Lung microvascular endothelial cell (primary cell): ENCODE data around the gene AFAP1L1. TPM values are rescaled to one million over a fixed set of nuclear protein-coding genes. Genes with fewer than 3 reads are reported as not detected.

Experiments
- DNase-seq, 2 donors: peaks; one replicate each; pipeline versions ENCODE4 v3.0.0 to v3.0.0-alpha.2; 2010; ENCODE audit warnings: low read depth in 2 of 2
- total RNA-seq: library from RNA; depleted of rRNA; stranded (reverse); fragments of >200 nt; gene quantifications from 2 replicates; pipeline ENCODE4 v1.2.1, GENCODE V29; 2014

AFAP1L1 gene
- total RNA-seq, 1 donor from 2014 or later: 219 TPM

DNA sequence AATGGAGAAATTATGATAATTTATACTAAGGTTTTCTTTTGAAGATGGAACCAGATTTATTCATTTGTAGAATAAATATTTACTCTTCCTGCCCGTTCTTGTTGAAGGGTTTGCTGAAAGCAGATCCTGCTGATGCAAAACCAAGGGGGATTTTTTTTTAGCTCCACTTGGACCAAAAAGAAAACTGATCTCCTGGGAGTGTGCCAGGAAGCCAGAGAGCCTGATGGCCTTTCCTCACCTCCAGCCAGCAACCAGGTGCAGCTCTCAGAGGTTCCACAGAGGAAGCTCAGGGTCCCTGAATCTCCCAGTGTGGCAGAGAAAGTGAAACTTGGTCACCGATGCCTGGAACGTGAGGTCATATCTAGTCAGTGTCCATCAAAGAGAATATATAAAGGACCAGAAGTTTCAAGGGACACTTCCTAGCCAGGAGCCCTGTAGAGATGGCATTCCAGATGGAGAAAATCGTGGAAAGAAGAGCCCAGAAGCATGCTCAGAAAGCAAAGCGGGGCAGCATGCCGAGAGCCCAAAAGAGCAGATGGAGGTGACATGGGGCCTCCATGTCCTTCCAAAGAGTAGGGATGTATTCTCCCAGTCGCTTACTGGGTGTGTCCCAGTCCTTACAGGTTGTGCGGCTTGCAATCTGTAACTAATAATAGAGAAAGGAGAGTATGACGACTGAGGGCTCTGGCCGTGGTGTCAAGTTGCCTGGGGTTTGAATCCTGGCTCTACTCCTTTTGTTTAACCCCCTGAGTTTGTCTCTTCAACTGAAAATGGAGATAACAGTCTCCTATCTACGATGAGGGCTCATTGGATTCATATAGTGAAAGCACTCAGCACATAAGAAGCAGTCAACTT is 12.2 kb downstream of the AFAP1L1 start:
- DNase-seq: peak in 1 of 2 donors; percentile 16

DNA sequence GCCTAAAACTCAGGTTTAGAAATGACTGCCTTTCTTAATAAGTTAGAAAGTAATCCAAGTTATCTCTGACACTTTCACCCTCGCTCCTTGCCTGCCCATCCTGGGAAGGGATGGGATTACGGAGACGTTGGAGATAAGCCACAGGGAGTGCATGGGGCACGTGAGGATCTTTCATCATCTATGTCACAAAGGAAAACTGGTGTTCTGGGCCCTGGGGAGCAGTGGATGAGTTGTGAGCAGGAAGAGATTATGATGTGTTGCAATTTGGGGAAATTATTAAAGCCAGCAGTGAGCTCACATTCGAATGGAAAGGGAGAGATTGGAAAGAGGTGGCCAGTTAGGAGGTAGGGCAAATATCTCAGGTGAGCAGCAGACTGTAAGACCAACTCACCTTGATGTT is 12.8 kb downstream of the AFAP1L1 start:
- peak; percentile 34 to 63 for DNase-seq

DNA sequence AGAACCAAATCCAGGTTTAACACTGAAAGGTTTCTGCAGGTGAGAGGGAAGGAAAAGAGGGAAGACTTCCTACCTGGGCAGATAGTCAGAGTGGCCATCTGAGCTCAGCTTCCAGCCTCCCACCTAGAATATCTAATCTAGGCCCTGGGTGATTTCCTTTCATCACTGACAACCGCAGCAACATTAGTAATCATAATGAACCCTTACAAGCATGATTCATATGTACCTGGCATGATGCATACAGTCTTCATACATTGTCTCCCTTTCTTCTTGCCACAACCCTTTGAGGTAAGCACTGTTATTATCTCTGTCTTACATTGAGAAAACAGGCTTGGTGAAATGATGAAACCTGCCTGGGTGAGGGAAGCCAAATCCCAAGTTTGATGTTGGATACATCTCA is 13.5 kb downstream of the AFAP1L1 start:
- no peak for DNase-seq

DNA sequence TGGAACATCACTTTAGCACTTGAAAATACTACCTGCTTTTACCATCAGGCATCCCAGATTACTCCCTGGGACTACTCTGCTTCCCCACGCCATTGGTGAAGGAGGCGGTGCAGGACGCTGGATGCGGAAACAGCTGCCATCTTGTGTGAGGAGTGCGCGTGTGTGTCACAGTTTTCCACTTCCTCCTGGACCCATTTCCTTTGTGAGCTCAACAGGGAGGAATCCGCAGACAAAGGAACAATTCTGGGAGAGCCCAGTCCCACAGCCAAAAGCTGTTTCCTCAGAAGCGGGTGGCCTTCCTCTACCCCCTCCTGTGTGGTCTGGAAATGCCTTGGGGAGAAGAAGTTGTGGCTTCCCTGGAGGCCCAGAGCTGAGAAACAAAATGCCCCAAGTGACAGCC is 16.8 kb downstream of the AFAP1L1 start:
- DNase-seq: peak; percentile 79 to 97

DNA sequence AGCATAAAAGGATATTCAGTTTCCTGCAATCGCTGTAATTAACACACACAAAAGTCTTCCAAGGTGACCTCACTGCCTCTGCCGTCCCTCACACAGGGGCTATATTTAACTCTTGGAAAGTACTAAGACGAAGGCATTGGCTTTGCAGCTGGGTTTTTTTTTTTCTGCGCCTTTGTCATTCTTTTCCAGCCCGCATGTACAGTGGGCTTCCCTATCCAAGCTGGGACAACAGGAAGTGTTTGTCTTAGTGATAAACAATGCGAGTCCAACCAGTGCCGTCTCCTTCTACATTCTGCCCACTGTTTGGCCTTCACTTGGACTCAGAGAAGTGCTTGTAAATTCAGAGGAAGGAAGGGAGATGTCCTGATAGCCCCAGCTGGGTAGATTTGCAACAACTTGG is 17.6 kb downstream of the AFAP1L1 start:
- peak in 1 of 2 donors; percentile 95 for DNase-seq

DNA sequence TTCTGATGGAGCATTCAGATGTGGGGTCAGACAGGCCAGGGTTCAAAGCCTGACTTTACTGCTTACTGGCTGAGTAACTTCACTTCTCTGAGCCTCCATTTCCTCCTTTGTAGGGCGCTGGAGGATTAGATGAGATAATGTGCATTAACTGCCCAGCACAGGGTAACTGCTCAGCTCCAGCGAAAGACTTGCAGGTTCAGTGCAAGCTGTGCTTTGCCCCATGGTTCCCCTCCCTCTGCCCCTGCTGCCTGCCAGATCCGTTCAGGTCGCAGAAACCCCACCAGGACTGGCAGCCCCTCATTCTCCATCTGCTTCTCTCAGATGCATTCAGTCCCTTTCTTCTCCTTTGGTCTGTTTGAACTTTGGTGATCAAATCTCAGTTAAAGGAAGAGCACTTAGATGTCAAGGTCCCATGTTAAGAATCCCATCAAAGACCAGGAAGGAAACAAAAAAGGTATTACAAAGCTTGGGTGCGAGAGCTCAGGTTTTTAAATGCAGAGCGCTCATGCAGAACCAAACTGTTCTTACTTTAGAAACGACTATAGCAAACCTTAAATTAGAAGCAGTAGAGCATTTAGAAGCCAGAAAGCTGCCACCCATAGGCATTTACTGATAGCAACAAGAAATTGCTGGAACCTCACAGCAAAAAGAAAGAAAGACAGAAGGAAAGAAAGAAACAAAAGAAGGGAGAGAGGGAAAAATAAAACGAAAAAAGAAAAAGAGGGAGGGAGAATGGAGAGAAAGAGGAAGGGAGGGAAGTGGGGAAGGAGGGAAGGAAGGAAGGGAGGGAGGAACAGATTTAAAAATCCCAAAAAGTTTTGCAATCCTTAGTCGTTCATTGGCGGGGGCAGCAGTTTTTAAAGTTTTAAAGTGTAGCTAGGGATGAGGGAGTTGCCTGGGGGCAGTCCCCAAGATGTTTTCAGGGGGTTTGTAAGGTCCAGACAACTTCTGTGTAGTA is 23.5 kb downstream of the AFAP1L1 start:
- no peak for DNase-seq

DNA sequence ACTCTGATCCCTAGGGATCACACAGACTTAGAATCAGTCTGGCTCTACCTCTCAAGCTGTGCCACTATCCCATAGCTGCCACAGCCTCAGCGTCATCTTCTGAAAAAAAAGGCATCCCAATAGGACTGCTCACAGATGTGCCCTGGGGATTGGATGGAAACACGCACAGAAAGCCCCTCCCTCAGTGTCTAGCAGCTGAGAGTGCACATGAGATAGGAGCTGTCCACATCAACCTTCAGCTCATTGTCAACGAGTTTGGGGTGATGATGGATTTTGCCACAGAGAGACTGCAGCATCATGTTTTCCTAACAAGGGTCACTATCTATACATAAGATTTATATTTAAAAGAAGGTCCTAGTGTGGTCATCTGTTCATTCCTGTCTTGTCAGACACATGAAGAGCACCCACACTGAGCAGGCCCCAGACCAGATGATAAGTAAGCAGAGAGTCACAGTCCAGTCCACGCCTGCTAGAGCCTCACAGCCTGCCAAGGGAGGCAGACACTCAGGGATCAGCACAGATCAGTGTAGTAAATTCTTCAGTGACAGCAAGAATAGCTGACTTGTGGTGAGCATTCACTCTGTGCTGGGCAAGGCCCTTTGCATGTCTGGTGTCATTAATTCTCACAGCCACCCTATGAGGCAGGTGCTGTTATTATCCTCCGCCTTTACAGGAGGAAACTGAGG is 25.8 kb downstream of the AFAP1L1 start:
- DNase-seq: peak in 1 of 2 donors; percentile 62

DNA sequence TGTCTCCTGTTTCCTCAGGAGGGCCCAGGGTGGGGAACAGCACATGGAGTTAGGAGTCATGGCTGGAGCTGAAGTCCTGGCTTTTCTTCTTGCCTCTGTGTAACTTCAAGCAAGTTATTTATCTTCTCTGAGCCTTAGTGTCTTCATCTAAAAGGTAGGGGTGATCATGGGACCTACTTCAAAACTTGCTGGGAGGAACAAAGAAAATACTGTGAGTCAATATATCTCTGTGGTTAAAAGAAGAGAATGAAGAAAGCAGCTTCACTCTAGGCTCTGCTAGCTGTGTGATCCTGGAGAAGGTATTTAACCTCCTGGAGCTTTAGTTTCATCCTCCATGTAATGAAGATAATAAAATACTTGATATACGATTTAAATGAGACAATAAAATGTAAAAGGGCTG is 26.5 kb downstream of the AFAP1L1 start:
- no peak for DNase-seq

DNA sequence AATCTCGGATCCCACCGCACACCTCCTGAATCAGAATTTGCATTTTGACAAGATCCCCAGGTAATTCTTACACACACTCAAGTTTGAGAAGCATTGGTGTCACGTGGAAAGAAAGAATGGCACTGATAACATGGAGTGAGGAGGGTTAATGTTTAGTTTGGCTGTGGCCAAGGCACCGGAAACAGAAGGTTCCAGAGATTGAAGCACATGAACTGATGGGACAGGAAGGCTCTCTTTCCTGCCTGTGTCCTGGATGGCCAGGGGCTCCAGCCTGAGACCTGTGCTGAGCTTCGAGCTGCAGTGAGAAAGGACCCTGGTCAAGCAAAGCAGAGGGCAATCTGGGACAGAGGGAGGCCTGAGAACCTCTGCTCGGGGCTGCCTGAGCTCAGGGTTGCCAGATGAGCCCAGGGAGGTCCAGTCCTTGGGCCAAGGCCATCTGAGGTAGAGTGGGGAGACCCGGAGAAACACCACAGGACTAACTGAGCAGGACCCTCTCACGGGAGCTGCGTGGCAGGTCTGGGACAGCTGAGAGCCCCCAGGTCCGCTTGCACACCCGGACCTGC is 27.3 kb downstream of the AFAP1L1 start:
- peak; percentile 88 to 97 for DNase-seq

DNA sequence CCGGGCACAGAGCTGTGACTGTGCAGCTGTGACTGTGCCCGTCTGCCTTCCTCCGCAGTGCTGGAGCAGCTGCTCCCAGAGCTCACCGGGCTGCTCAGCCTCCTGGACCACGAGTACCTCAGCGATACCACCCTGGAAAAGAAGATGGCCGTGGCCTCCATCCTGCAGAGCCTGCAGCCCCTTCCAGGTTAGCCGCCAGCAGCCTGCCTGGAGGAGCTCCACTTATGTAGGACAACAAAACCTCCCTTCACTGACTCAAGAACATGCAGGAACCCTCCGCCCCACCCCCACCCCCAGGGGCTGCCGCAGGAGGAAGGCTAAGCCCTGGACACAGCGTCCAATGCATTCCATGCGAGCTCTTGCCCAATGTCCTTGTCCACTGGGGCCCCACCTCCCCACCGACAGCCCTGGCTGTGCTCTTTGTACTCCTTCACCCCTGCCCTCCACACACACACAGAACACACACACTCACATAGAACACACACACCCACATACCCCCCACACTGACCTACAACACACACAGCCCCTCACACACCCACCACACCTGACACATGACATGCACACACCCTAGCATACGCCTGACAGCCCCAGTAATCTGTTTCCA is 27.9 kb downstream of the AFAP1L1 start:
- no peak for DNase-seq

DNA sequence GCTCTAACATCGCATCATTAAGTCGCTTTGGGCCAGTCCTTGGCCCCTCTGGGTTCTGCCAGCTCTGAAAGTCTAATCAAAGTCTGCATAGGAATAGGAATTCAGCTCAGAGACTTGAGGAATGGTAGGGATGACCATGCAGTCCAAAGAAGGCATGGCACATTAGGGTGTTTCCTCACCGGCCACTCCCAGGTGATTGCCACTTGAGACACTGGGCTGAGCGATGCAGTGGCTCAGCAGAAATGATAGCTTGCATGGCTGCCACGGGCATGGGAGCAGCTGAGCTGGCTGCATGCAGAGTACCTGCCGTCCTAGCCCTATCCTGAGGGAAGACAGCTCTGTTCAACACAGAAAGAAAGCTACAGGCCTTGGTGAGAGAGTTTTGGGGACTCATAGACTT is 28.8 kb downstream of the AFAP1L1 start:
- no peak for DNase-seq

DNA sequence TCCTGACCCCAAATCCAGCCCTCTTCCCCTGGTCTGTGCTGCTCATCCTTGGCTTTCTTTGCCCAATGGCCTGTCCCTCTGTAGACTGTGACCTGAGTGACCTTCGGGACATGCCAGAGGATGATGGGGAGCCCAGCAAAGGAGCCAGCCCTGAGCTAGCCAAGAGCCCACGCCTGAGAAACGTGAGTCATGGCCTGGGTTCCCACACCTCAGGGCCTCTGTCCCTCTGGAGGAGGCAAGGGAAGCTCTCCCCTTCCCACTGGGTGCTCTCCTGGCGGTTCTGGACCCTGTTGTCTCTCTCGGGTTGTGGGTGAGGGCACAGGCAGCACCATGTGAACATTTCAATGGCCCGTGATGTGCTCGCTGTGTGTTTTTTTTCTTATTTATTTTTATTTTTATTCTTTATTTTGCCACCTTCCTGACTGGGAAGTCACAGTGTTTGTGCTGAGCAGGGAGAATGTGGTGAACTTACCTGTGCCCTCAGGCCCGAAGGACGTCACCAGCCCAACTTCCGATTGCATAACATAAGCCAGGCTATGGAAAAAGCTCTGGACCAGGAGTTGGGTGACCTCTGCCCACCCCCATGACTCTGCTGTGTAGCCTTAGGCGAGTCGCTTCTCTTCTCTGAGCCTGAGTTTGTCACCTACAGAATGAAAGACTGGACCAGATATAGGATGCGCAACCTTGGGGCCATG is 29.5 kb downstream of the AFAP1L1 start:
- DNase-seq: peak in 1 of 2 donors; percentile 74

DNA sequence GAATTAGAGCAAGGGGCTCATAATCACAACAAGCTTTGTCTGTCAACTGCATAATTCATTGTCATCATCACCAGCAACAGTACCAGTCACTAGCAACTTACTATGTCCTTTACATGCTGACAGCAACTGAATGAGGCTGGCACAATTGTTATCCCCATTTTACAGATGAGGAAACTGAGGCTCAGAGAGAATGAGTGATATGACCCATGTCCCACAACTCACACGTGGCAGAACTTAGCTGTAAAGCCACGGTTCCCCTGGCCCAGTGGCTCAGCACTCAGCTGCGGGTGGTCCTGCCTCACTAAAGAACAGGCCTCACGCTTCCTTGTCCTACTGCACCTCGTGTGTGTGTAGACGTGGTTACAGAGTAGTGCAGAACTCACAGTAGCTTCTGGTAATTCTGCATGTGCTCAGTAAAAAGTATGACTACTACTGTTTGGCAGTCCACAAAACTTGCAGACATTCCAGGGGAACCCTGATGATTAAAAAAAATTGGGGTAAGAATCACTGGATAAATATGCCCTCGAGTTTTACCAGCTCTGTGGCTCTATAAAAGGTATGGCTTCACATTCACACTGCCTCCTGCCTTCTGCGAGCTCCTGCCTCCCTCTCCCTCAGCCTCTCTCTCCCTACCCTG is 30.2 kb downstream of the AFAP1L1 start:
- no peak for DNase-seq

DNA sequence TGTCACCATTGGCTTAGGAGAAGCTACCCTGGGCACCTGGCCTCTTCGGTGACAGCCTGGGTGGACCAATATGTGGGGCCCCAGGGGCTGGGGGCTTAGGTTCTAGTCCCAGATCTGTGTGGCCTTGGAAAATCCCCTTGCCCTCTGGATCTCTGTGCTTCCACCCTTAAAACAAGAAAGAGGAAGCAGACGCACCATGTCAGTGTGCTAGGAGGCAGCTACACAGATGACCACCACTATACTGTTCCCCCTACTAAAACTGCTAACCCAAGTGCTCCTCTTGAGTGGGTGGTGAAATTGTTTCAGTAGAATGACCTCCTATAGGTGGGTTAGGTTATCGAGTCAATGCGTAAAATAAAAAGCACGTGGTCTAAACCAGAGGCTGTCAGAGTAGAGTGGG is 31.0 kb downstream of the AFAP1L1 start:
- DNase-seq: no peak

DNA sequence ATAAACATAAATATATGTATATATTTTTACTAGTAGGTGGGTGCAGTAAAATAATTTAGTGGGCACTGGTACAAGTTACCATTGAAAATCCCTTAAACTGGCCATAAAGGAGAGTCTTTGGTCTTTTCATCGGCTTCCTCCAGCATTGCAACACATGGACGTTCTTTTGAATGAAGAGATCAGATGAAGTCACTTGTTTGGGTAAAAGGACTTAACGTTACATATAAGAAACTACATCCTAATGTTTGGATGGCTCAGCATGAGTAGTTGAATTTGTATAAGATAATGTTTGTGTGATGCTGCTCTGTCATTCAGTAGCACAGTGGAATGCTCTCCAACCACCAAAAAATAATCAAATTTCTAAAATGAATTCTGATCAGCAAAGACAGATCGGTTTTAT is 31.6 kb downstream of the AFAP1L1 start:
- DNase-seq: no peak

DNA sequence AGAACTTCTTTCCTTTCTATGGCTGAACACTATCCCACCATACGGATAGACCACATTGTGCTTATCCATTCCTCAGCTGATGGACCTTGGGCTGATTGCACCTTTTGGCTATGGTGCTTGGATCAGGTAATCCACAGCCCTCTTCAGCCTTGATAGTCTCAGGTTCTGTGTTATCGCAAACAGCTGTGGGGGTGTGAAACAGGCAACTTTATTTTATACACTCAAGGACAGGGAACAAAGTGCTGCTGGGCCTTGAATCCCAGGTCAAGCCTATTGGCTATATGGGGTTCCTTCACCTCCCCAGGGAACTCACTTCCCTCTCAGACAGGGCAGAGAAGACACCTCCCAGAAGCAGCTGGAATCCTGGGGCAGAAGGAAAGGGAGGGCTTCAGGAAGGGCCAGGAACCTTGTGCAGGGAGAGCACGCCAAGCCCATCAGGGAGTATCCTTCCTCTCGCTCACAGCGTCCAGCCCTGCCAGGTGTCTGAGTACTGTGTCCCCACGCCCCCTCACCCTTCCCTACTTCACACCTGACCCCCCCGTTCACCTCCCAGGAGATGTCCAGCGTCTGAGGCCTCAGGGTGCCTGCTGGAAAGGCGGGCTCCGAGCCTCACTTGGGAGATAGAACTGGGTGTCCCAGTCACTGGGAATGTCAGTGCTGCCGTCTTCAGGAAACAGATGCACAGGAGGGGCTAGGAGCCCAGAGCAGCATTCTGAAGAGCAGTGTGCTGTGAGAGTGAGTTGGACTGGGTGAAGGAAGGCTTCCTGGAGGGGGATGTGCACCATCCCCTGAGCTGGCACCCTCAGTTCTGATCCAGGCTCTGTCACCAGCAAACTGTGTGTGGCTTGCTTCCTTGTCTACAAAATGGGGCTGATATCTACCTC is 32.8 kb downstream of the AFAP1L1 start:
- DNase-seq: peak in 1 of 2 donors; percentile 60

DNA sequence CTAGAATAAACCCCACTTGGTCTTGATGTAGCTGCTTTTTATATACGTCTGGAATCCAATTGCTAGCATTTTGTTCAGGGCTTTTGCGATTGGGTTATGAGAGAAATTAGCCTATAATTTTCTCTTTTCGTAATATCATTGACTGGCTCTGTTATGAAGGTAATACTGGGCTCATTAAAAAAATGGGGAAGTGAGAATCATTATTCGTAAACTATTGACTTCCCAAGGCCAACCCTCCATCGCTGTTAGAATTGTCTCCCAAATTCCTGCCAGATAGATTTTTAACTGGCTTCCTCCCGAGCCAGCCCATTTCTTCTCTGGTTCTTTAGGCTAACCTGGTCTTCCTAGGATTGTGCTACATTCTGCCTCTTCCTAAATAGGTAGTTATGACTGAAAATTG is 37.7 kb downstream of the AFAP1L1 start:
- DNase-seq: no peak

DNA sequence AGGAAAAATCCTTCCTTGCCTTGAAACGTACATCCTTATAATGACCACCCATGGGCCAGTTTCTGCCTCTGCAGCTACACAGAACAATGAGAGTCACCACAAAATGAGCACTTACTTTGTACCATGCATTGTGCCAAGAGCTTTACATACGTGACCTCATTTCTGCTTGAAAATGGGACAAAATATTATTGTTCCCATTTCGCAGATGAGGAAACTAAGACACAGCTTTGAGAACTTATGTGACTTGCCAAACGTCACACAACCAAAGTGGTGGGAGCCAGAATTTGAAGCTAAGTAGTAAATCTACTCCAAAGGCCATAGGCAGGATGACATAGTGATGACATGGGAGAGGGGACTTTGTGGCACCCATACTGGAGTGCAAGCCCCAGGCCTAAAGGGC is 38.8 kb downstream of the AFAP1L1 start:
- no peak for DNase-seq
